ENCODE measurements around the gene IQGAP3. TPM values are rescaled to one million over a fixed set of nuclear protein-coding genes. Genes with fewer than 3 reads are reported as not detected.
A peak's percentile ranks its signal among the peaks of the same experiment; 100 is the strongest.

The IQGAP3 gene
- total RNA-seq, 1 donor from 2014 or later: 1.1 TPM

DNA sequence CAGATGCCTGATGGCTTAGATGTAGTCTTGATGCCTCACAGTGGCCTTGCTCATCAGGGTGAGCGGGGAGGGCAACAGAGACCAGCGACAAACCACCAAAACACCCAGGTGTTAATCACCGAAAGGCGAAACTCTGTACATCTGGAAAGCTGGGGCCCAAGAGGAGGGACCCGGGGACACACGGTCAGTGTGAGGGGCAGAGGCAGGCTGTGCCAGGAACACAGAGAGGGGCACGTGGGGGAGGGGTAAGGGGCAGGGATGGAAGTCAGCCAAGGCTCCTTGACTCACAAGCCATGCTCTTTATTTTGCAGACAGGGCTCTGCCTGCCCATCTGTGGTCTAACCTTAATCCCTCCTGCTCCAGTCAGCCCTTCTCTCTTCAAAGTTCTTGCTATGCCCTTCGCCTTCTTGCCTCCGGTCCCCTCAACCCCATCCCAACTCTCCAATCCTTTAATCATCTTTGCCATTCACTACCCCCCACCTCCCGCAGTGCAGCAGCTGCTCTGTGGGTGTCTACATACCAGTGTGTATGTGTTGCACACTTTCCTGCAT, 76.1 kb downstream of the IQGAP3 start:
- DNase-seq: no peak

DNA sequence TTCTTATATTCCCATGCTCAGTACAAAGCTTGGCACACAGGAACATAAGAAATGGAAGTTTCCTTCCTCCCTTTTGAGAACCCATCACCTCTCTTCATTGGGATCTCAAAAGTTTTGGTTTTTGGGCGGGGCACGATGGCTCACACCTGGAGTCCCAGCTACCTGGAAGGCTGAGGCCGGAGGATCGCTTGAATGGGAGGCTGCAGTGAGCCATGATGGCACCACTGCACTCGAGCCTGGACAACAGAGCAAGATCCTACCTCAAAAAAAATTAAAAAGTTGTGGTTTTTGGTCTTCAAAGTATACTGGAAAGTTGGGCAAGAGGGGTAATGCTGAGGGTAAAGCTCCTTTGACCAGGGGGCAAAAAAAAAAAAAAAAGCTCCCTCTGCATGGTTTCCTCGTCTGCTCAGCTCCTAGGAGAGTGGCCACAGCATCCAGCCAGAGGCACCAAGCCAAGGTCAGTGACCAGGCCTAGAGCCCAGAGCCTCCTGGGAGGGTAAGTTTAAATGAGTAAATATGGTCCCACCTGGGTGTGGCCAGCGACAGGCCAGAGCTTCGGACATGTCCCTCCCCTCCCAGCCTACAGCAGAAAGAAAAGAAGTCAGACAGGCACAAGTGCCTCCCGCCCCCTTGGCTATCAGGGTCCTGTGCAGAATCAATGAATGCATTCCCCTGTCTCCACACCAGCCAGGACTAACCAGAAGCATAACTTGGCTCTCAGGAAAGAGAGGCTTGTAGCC, 76.8 kb downstream of the IQGAP3 start:
- DNase-seq: no peak

DNA sequence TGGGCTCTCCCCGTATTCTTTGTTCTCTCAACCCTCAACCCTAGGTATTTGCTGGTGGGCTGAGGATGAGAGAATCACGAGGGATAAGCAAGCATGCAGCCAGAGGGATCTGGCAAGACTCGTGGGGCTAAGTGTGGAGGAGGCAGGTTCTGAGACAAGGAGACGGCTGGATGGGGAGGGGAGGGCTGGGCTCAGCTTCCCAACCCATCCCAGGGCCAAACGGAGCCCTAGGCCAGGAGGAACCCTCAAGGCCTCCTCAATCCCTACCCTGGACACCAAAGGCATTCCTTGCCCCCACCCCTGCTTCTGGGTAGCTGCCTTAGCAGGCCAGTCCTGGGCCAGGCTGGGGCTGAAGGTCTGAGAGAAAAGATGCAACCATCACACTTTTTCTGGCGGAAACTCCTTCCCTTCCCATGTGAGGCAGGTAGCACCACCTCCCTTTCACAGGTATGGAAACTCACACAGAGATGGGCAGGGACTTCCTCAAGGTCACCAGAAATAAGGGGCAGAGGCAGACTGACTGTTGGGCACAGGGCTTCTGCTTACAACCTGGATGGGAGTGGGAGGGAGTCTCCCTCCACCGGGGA, 78.0 kb downstream of the IQGAP3 start:
- DNase-seq: no peak

DNA sequence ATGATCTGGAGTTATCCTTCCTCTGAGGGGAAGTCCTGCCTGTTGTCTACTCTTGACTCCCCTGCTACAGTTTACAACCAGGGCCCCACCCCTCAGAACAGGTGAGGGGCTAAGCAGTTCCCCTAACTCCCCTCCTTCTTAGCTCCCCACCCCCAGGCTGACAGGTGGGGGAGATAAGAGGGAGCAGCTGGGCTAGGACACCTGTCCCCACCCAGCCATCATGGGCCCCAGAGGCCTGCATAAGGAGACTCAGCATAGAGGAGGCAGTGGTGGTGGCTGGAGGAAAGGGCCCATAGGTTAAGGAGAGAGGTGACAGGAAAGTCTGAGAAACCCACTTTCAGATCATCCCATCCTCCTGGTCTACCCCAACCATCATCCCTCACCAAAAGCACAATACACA, 78.6 kb downstream of the IQGAP3 start:
- no peak for DNase-seq

DNA sequence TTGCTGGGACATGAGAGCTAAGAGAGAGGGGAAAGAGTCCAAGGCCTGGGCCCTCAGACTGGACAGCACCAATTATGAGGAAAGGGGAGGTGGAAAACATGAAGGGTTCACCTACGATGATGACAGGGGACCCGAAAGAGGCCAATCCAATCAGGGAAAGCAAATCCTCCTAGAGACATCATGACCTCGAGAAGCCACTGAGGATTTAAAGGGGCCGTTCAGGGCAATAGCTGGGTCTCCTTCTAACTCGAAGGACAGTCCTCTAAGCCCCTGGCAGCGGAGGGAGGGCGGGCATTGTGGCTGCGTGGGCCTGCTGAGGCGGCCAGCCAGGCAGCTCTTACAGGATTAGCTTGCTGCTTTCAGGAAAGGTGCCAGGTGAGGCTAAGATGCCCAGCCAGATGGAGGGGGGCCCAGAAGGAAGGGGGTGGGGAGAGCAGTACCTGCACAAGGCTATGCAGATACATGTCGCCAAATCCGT, 79.2 kb downstream of the IQGAP3 start:
- DNase-seq: peak; percentile 51

DNA sequence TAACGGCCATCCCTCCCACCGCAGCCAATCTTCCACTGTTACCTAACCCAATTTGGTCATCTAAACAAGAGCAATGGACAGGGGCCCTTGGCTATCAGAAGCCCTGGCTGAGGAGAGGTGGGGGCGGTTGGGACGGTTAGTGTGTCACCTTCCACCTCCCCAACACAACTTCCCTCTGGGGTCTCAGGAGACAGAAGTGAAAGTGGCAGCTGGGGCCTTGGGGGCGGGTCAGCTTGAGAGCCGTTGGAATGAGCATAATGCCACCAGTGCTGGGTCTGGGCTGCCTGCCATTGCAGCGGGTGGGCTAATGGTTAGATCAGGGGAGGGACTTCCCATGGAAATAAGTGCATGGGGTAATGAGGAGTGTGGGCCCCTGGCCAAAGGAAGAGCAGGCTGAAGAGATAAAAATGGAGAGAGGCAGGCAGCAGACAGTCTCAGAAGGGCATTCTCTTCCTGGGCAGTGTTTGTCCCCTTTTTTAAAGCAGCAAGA, 79.7 kb downstream of the IQGAP3 start:
- no peak for DNase-seq

DNA sequence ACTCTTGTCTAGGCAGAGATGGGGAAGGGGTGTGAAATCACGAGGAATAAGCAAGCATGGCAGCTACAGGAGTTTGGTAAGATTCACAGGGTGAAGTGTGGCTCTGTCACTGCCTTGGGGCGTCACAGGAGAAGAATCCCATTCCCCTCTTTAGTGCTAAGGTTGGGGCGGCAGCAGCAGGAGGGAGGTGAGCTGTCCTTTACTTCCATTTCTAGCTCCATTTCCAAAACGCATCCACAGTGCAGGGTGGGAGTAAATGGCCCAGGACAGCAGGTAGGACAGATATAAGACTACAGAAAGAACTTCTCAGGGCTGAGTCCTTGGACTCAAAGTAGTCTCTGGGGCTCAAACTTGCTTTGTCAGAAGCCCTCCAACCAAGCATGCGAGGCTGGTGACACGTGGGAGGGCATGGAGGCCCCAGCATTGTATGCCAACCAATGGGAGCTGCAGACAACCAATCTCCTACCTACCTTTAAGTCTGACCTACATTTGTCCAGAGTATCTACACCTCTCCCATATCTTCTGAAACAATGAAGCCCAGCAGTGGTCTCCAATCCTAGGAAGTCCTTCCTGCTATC, 80.3 kb downstream of the IQGAP3 start:
- no peak for DNase-seq

DNA sequence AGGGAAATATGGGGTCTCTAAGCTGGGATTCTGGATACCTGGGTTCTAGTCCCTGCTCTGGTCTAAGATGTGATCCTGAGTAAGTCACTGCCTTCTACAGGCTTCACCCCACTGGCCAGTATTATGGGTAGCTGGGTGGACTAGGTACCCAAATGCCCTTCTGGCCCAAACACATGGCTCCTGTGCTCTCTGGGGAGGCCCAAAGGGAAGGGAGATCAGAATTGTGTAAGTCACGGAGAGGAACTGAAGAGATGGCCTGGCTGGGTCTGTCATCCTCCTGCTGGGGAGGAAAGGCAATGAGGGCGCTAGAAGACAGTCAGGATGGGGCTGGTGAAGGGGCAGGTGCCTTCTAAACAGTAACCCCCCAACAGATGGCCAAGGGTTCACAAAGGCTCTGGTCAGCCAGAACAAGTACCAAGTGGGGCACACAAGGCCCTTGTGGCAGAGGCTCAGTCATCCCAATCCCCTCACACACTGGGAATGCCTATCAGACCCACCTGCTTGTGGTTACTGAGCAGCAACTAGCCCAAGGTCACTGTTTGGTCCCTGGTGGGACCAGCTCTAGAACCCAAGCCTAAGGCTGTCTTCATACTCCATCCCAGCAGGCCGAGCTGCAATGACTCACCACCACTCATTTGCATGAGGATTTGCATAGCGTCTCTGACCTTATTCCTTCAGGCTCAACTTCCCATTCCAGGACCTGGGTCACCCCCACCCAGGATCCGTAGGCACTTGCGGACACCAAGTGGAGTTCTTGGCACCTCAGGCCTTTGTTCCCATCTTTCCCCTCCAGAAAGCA, 81.0 kb downstream of the IQGAP3 start:
- DNase-seq: no peak

DNA sequence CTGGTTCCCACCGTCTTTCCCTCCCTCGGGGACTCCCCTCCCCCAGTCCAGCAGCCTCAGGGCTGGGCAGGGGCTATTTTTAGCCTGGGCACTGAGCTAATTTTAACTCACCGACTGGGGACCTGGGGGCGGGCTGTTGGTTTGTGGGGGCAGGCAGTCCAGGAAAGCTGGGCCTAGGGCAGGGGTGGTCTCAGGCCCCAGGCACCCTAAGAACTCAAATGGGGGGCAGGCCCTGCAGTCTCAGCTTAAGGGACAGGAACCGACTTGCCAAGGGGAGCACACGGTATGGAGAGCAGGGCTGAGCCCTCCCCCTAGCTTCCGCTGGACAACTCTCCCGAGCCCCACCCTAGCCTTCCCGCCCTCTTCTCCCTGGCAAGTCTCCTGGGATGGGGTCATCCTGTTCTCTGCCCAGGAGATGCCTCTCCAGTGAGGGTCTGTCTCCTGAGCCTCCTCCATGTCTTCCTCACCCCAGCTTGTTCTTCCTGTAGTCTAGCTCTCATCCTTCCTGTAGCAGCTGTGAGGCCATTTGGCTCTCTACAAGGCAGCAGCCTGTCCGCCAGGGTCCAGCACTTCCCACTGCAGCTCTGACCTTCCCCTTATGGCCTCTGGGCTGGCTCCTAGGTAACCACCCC, 81.8 kb downstream of the IQGAP3 start:
- DNase-seq: no peak

DNA sequence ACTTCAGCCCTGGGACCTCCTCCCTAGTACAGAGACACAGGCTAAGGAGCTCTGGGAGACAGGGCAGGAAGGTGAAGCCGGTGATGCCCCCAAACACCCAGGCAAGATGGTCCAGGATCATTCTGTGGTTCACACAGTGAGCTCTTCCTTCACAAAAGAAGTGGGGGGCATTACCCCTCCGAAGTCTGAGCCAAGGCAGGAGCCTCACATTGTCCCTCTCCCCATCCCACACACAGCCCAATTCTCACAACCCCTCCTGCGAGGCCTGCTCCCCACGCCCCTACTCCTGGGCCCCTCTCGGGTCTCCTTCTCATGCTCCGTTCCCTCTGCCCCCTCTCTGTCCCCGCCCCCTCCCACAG, 82.5 kb downstream of the IQGAP3 start:
- no peak for DNase-seq

DNA sequence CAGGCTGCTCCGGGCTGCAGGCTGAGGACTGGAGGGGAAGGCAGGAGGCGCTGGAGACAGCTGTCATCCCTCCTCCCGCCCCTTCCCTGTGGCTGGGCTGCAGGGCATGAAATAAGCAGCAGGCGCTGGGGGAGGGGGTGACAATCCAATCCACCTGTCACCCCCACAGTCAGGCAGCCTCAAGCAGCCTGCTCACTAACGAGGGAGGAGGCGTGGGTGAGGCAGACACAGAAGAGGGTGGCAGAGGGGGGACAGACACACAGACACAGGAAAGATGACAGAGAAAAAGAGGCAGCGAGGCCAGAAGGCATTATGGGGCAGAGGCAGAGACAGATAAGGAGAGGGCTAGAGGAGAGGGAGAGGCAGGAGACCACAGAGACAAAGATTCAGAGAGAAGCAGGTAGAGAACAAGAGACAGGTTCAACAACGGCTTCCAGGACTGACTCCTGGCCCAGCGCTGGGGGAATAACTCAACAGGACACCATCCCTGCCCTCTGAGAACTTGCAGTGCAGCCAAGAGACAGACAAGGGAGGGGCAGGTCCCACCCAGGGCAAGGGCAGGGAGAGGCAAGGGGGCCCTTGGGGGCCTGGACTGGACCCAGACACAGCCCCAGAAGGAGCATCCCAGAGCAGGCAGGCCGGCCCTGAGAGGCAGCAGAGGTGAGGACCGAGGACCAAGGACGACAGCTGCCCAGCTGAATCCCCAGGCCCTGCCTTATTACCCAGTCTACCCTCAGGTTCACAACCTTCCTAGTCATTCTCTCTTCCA, 83.0 kb downstream of the IQGAP3 start:
- peak; percentile 42 for DNase-seq

DNA sequence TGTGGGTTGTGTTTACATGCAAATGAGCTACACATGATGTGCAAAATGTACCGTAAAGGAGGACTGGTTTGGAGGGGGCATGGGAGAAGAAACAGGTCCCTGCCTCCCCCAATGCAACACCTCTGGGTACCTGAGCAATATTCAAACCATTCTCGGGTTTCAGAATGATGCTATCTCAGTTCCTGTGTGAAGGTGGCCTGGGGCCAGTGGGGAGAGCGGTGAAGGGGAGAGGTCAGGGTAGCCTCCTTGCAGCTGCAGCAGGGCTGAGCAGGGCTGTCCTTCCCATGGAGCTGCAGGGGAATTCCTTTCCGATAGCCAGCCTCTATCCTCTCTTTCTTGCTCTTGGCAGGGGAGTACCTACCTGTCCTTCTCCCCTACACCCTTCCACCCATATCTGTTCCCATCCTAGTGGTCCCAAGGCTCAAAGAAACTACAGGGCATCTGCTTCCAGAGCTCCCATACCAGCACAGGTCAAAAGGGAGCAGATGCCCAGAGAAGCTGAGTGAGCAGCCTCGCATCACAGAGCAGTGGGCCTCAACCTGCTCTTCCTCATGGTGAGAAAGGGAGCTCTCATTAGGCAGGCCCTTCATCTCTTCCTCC, 83.7 kb downstream of the IQGAP3 start:
- no peak for DNase-seq

DNA sequence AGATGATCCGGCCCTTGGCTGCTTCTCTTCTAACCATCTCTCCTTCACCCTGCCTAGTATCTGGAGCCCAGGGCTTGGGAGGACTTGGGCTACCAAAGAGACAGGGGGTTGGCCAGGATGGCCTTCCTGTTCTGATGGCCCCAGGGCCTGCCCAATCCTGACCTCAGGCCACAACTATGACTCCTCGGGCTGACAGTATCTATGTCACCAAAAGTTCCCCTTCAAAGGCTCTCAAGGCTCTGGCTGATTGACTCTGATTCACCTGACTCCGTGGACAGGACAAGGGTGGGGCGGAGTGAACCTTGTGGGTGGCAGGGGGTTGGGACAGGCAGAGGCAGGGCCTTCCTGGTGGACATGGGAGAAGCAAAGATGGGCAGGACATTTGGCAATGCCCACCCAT, 84.5 kb downstream of the IQGAP3 start:
- DNase-seq: no peak

DNA sequence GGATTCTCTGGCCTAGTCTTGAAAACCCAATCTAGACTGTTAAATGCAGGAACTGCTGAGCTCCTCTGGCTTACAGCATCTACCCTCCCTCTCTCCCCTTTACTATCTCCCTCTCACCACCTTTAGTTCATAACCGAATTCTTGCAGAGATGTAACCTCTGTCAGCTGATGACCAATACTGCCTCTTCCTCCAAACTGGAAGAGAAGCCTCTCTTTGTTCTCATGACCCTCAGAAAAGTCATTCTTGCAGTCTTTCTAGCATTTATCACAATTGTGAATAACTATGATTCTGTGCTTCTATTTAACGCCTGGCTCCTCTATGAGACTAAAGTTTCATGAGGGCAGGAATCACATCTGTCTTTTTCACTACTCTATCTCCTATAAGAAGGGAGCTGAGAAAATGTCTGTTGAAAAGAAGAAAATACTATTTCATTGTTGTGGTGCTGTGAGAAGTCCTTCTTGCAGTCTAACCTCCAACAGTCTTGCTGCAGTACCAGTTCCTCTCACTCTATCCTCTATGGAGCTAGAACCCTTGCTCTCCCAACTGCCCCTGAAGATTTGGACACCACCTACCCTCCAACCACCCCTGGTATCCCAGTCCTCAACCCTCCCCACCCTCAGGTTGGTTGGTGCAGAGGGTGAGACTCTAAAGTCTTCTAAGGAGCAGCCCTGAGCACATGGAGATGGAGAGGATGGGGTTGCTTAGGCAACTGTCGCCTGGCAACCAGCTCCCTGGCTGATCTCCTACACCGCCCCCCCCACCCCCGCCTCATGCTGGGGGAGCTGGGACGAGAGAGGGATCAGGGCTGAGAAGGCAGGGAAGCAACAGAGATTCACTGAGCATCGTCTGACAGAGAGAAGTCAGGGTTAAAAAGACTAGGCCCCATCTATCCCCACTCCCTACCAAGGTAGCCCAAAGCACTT, 85.7 kb downstream of the IQGAP3 start:
- peak; percentile 68 for DNase-seq

DNA sequence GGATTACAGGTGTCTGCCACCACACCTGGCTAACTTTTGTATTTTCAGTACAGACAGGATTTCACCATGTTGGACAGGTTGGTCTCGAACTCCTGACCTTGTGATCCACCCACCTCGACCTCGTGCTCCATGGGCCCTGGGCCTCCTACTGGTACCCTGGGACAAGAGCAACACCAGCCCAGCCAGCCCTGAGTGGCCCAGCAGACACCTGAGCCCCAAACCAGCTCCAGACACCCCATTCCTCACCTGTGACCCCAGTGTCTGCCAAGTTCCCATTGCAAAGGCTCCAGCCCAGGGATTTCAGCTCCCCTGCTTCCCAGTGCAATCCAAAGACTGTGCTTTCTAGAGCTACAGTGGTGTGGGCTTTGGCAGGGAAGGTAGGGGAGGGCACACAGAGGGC, 86.4 kb downstream of the IQGAP3 start:
- DNase-seq: no peak

DNA sequence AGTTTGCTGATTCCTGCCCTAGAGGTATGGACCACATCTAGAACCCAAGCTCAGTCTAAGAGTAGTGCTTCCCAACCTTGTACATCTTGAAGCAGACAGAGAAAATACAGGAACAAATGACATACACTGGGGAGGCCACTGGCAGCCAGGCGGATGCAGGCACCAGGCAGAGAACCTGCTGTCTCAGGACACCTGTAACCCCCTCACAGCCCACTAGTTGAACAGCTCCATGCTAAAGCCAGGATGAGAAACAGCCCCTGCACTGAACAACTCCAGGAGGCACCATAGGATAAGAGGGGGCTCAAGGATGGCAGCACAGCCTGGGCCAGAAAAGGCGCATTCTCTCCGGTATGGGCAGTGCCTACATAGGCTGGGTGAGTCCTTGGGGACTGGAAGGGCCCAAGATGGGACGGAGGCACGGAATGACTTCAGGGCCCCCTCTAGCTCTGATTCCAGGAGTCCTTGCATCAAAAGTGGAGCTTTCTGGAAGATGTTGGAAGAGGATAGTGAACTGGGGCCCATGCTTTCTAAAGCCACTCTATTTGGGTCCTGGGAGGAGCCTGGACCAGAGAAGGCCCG, 87.8 kb downstream of the IQGAP3 start:
- no peak for DNase-seq

DNA sequence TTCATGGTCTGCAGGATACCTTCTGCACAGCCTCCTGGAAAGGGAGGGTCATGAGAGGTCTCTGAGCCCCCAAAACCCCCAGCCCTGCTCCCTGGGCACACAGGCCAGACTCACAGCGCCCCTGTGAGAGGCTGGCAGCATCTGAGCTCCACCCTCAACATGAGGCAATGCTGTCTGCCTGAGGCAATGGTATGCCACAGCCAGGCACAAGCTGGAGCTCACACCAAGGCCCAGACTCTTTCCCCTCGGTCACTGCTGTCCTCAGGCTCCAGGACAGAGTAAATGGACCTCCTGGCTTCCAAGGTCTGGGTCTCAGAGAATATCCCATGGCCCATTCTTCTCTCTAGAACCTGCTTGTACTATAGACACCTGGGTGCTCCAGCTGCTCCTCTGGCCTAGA, 89.0 kb downstream of the IQGAP3 start:
- no peak for DNase-seq

DNA sequence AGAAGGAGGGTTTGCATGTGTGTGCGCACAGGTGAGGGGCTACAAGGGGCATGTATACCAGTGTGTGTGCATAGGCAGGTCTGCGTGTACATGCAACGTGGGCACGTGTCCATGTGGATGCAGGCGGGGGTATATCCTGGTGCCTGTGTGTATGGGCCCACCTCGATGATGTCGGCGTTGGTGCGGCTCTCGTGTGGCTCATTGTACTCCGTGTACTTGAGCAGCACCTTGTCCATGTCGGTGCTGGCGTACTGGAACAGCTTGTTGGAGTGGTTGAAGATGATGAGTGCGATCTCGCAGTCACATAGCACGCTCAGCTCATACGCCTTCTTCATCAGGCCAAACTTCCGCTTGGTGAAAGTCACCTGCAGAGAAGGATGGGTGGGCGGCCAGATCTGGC, 90.1 kb downstream of the IQGAP3 start:
- no peak for DNase-seq

DNA sequence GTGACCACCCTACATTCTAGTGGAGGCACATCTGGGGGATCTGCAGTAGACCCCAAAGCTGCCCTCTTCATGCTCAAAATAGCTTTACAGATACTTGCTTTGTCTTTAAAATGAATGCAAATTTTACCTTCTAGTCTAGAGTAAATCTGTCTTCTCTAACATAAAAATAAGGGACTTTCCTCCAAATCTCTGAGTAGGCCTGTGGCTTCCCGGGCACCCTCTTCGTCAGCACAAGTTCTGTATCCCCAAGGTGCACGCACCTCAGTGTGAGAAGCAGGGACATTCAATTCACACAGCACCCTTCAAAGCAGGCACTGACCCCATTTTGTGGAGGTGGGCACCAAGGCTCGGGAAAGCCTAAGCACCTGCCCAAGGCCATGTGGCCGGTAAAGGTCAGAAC, 90.8 kb downstream of the IQGAP3 start:
- no peak for DNase-seq
